Measurements from ENCODE around the gene TMEM135.
"Not testable (repeated sequence)": the region's sequence is repeated elsewhere in the genome, so short reads cannot be mapped to it uniquely, and the experiment has no call there.

The TMEM135 gene

DNA sequence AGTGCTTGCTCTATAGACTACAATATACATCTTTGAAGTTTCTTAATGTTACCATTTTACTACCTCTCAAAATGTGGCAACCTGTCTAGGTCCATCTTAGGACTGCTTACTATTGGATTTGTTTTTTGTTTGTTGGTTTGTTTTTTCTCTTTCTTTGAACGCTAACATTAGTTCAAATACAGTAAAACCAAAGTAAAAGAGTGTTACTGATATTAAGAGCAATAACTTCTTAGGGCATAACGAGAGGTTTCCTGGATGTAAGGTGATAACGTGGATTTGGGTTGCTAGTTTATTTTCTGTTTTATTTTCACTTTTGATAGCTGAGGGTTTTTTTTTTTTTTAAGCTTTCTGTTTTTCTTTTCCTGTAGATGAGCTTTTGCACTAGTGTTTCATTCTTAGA is 43.6 kb downstream of the TMEM135 start:
- DNase-seq: no peak

DNA sequence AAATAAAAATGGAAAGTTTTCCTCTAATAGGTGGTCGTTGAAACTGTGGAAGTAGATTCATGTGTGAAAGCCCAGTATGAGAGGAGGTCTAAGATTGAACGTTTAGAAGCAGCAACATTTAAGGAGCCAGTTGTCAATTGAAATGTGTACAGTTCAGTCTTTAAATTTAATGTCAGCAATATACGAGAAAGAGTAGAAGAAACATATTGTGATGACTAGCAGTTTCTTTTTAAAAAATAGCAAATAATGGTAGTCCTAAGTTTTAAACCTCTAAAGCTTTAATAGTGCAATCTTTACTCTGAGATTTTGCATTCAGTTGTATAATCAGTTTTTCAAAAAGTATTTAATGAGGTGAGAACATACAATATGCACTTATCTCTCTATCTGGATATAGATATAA is 44.9 kb downstream of the TMEM135 start:
- DNase-seq: no peak

DNA sequence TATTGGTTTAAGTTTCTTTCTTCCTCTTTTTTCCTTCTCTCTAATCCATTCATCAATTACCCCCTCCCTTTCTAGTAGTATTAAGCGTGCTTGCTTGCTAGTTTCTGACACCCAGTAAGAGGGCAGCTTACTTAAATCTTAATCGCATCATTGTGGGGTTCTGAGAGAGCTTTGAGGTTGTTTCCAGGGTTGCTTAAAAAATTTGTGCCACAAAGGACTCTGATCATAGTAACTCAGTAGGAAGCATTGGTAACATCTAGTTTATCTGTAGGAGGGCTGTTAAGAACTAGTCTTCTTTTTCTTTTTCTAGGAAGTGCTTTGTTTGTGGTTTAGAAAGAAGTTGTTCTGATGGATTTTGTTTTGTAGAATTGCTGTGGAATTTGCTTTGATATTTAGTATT is 45.3 kb downstream of the TMEM135 start:
- peak; percentile 20 for DNase-seq

DNA sequence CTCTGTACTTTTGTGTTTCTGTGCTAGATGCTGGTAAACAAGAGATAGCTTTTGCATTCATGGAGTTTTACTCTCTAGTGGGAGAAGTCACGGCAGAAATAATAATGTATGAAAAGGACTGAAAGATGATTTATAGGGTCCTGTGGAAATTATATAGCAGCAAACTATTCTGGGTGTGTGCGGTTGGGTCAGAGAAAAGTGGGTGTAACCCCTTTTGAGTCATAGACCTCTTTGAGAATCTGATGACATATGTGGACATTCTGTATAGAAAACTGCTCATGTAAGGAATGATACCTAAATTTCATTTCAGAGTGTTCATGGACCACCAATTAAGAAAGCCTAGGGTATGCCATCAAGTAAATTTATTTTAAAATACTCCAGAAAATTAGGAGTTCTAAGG is 54.4 kb downstream of the TMEM135 start:
- DNase-seq: no peak

DNA sequence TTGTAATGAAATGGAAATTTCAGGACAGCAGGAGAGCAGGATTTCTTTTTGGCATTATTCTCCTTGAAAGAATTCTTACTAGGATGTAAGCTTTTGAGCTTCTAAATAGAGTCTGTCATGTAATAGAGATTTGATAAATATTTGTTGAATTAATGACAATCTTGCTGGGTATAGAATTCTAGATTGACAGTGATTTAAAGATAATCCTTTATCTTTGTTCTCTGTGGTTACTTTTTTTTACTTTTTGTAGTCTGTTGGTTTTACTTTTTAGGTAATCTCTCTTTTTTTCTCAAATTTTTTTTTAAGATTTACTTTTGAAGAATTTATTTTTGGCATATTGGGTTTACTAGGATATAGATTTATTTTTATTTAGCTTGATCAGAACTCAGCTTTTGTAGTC is 54.8 kb downstream of the TMEM135 start:
- DNase-seq: no peak

DNA sequence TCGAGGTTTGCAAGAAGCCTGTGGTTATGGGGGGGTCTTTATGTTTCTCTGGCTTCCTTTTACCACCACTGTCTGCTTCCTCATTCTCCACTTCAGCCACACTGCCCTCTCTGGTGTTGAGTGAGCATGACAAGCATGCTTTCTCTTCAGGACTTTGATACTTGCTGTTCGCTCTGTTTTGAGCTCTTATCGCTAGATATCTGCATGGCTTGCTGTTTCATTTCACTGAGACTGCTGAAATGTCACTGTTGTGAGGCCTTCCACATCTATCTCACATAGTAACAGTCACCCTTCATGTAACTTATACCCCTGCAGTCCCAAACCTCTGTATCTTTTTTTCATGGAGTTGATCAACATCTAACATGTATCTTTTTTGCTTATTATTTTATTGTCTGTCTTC is 59.8 kb downstream of the TMEM135 start:
- DNase-seq: peak; percentile 36

DNA sequence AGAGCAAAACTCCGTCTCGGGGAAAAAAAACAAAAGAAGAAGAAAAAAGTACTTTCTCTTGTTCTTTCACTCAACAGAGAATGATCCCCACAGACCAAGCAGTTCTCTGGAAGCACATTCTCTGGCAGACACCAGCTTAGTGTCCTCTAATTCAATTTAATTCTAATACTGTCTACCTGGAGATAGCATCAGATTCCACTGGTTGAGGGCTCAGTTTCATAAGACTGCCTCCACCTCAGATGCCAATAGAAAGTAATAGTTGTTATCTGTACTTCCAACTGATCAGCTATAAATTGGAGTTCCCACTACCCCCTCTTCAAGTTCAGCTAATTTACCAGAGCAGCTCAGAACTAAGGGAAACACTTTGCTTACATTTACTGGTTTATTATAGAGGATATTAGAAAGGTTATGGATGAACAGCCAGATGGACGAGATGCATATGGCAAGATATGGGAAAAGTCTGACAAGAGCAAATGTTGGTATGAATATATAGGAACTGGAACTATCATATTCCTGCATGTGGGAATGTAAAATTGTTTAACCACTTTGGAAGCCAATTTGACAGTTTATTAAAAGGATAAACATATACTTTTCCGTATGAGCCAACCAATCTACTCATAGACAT is 64.3 kb downstream of the TMEM135 start:
- DNase-seq: no peak

DNA sequence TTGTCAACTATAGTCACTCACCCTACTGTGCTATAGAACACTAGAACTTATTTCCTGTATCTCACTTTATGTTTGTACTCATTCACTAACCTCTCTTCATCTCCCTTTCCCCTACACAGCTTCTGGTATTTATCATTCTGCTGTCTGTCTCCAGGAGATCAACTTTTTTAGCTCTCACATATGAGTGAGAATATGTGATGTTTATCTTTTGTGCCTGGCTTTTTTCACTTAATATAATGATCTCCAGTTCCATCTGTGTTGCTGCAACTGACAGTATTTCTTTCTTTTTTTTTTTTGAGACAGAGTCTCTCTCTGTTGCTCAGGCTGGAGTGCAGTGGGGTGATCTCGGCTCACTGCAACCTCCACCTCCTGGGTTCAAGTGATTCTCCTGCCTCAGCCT is 68.1 kb downstream of the TMEM135 start:
- not testable (repeated sequence) for DNase-seq

DNA sequence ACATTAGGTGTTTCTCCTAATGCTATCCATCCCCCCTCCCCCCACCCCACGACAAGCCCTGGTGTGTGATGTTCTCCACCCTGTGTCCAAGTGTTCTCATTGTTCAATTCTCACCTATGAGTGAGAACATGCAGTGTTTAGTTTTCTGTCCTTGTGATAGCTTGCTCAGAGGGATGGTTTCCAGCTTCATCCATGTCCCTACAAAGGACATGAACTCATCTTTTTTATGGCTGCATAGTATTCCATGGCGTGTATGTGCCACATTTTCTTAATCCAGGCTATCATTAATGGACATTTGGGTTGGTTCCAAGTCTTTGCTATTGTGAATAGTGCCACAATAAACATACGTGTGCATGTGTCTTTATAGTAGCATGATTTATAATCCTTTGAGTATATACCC is 69.6 kb downstream of the TMEM135 start:
- DNase-seq: not testable (repeated sequence)

DNA sequence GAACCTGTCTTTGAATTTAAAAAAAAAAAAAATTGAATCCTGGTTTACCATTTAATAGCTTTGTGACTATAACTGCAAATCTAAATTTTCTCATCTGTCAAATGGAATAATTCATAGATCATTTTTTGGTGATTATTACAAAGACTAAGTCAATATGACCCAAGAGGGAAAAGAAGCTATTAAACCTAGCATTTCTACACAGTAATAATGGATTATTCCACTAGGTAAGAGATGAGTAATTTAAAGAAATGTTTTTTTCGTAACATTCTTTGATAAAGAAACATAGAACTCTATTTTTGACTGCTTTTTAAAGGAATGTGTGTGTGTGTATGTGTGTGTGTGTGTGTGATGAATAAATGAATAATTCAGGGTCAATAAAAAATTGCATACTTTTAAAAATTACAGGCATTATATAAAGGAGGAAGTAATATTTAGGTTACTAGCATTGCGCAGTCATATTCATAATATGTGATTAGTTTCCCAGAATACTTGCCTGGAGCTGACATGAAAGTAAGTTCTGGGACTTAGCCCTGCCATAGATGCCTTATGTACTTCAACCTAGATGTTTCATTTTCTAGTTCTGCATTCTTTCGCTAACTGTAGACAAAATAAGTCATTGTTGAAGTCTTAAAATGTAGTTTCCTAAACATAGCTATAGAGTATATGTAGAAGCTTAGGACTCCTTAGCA is 72.9 kb downstream of the TMEM135 start:
- no peak for DNase-seq

DNA sequence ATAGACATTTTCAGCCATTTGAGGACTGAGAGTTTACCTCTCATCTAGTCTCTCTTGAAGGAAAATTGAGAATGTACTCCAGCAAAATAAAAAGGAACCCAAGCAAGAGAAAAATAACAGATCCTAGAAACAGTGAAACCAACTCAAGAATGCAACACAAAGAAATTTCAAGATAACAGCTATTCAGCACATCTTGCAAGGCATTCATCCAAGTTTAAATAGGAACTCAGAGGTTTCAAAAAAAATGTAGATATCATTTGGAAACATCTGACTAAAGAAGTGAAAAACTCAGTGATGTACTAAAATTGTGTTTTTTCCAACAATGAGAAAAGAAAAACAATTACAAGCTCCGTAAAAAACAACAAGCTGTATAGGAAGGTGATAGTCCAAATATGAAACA is 76.4 kb downstream of the TMEM135 start:
- no peak for DNase-seq

DNA sequence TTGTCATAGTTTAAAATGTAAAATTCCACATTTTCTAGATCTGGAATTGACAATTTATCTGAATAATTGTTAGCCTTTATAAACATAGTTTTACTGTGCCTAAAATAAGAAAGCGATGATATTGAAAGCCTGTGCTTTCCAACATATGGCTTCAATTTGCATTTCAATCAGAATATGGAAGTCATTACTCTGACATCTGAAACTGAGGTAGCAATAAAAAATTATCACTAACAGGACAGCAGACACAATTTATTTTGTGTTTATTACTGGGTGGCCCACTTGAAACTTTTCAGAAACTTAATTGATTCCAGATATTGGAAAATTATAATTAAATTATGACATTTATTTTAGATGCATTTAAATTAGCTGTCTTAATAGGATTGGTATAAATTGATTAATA is 78.5 kb downstream of the TMEM135 start:
- no peak for DNase-seq

DNA sequence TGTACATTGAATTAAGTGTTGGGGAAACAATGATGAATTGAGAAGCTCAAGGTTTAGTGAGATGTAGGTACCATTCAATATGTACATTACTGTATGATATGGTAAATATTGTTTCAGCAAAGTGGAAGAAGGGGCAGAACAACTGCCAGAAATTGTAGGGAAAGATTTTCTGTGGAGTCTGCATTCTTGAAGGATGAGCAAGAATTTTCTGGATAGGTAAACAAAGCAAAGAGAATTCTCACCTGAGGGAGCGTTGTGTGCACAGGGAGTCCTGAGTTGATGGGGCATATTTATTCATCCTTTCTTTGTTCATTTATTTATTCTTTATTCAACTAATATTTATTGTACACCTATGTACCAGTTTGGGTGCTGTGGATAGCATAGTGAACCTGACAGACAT is 83.2 kb downstream of the TMEM135 start:
- DNase-seq: no peak

DNA sequence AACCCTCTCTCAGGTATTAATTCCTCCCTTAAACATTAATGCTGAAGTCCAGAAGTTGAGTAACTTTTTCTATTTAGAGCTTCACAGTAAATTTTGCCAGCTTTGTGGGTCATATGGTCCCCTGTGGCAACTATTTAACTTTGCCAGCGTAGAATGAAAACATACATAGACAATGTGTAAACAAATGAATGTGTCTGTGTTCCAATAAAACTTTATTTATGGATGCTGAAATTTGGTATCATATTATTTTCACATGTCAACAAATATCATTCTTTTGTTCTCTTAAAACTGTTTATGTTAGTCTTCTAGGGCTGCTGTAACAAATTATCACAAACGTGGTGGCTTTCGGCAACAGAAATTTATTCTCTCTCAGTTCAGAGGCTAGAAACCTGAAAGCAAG is 85.1 kb downstream of the TMEM135 start:
- no peak for DNase-seq

DNA sequence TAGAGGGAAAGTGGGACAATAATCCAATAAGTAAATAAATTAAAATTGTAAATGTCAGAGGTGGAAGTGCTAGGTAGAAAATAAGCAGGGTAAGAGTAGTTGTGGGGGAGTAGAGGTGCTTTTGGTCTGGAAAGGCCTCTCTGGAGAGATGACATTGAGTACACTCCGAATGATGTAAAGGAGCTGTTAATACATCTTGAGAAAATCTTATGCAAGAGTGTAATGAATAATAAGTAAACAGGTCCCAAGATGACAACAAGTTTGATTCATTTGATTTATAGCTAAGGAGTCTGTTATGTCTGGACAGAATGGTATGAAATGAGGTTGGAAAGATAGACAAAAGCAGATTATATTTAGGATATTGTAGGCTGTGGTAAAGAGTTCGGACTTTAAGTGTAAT is 87.5 kb downstream of the TMEM135 start:
- DNase-seq: no peak

DNA sequence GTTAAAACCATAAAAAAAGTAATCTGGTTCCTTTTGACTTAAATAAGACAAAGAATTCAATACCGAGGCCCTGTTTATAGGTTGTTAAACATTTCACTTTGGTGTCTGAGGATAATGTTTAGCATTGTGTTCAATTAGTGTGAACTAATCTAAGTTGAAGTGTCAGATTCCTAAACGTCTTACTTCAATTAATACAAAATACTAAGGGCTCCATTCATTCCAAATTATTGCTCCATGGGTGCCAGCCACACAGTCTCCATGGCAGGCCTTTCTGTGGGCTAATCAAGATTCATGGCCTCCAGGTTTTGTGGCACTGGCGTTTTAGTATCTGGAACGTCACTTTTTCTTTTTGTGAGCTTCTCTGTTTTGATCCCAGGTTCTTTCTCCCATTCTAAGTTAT is 89.4 kb downstream of the TMEM135 start:
- peak; percentile 52 for DNase-seq

DNA sequence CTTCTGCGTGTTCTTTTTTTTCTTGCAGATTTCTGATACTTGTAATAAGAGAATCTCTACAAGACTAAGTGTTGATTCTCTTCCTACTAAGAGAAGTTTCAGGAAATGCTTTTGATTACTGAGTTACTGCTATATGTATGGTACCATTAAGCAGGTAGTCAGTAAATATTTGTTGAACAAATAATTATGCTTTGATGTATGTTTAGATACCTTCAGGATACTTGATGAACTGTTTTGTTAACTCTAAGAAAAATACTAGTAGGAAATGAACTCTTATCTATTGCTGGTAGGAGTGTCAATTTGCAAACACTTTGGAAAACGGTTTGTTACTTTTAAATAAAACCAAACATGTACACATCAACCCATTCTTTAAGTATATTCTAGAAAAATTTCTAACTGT is 90.6 kb downstream of the TMEM135 start:
- no peak for DNase-seq

DNA sequence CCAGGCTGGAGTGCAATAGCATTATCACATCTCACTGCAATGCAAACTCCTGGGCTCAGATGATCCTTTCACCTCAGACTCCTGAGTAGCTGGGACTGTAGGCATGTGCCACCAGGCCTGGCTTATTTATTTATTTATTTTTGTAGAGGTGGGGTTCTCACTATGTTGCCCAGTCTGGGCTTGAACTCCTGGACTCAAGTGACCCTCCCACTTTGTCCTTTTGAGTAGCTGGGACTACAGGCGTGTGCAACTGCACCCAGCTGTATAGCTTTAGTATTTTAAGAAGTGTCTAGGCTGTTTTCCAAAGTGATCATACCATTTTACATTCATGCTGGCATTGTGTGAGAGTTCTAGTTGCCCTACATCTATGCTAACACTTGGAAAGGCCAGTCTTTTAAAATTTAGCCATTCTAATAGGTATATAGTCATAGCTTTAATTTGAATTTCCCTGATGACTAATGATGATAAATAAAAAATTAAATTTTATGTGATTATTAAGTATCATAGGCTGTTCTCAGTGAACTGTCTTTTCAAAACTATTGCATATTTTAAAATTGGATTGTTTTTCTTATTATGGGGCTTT is 96.9 kb downstream of the TMEM135 start:
- DNase-seq: no peak

DNA sequence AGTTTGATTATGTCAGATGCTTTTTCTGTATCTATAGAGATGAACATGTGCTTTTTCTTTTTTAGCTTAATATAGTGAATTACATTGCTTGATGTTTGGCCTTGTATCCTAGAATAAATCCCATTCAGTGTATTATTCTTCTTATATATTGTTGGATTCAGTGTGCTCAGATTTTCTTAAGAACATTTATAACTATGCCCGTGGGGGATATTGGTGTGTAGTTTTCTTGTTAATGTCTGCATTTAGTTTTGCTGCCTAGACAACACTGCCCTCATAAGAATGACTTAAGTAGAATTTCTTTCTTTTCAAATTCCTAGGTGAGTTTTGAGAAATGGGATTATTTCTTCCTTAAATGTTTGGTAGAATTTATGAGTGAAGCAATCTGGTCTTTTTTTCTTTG is 98.5 kb downstream of the TMEM135 start:
- no peak for DNase-seq

DNA sequence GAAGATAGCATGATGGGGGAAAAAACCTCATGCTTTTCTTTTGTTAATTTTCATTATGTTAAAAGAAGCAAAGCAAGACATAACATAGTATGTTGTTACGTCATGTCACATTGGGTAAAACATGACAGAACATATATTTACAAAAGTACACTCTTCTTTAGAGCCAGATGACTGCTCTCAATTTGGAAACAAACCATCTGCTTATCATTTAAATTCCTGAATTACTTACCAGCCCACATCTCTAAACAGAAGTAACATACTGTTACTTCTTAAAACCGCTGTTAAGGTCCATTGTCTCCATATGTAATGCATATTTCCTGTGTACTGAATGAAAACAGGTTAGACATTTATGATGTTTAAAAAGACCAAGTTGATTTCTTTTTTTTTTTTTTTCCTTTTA is 100.0 kb downstream of the TMEM135 start:
- peak; percentile 28 for DNase-seq

DNA sequence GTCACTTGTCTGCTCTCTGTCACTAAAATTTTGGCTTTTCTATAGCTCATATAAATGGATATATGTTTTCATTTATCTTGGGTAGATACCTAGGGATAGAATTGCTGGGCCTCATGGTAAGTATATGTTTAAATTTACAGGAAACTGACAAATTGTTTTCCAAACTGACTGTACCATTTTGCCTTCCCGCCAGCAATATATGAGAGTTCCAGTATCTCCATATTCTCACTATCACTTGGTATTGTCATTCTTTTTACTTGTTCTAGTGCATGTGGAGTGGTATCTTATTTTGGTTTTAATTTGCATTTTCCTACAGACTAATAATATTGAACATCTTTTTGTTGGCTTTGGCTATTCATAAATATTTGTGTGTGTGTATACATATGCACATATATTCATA is 101.7 kb downstream of the TMEM135 start:
- DNase-seq: no peak

DNA sequence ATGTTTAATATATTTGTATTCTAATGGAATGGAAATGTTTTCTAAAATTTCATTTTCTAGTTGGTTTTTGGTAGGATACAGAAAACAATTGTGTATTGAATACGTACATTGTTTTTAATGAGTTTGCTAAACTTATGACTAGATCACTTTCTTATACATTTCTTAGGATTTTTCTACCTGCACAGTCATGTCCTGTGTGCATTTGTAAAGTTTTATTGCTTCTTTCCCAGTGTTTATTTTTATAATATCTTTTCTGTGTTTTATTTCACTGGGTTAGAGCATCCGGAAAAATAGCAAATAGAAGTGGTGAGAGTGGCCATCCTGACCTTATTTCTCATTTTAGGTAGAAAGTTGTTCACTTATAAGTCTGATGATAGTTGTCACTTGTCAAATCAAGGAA is 103.6 kb downstream of the TMEM135 start:
- no peak for DNase-seq

DNA sequence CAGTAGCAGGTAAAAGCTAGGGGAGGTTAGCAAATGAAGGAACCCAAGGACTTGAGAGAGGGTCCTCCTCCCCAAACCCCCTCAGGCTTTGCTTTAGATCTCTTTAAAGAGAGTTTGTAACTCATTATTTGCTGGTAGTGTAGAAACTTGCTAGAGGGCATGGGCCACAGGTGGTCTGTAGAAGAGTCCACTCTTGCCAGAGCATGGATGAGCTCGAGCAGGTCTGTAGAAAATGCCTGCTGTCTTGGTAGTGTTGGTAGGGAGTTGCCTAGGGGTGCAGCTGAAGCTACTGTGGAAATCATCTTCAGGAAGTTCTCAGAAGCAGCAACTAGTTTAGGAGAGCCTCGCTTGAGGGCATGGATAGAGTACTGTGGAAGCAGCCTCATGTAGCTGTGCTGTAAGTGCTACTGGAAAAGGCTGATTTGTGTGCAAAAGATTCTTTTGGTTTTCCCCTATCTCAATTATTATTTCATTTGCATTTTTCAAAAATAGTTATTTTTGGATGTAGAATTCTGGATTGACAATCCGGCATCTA is 104.3 kb downstream of the TMEM135 start:
- no peak for DNase-seq

DNA sequence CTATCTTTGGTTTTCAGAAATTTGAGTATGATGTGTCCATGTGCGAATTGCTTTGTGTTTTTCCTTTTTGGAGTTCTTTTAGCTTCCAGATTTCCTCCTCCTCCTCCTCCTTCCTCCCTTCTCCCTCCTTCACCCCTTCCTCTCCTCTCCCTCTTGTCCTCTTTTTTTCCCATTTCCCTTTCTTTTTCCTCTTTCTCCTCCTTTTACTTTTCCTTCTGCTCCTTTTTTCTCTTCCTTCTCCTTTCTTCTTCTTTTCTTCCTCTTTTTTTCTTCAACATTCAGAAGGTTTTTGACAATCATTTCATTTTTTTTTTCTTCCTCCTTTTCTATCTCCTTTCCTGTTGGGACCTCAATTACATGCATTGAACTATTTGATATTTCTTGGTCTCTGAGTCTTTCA is 104.9 kb downstream of the TMEM135 start:
- DNase-seq: no peak

DNA sequence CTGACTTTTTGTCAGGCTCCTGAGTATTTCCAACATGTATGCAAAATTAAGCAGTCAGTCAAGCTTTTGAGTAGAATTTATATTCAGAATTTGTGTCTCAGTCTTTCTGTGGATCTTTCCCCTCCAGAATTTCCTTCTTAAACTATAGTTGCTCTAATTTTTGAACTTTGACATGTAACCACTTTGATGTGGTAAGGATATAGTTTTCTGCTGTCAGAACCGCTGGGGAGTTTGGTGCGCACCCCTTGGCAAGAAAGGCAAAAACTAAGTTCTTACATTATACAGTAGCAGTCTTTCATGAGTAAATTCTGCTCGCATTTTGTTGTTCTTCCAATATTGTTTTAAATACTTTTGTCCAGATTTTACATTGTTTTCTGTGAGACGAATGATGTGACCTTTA is 105.9 kb downstream of the TMEM135 start:
- no peak for DNase-seq

Data from eye (tissue), 1 donor.